ENCODE measurements around the gene DAGLA. TPM values are rescaled to one million over a fixed set of nuclear protein-coding genes. Genes with fewer than 3 reads are reported as not detected.

Gene DAGLA
- total and polyA plus RNA-seq, 2 donors (not counting 1 experiment from before 2014, with no cell fraction given), result 0.06 TPM; not detected in 1

GRCh38 chr11:61739966-61740365 is 59.8 kb downstream of the DAGLA start:
- no peaks in the 10 kb centered on the region for H4K20me1 ChIP-seq (ENCODE audit: control insufficient read depth, insufficient read depth, low read length, poor library complexity, severe bottlenecking)
- H3K4me1 ChIP-seq (ENCODE audit: control insufficient read depth in 2 of 2, insufficient read depth in 2 of 2, low read length in 2 of 2), result no peaks in the 10 kb centered on the region
- no peak overlapping the region for H3K9ac ChIP-seq (ENCODE audit: low read length)
- H3K27me3 ChIP-seq (replicated peaks in 1 of 4; ENCODE audit: control extremely low read depth in 1 of 4, control insufficient read depth in 3 of 4, insufficient read depth in 4 of 4, low read length in 3 of 4), result no peaks in the 10 kb centered on the region
- Mint-ChIP-seq H3K27ac (no peak overlapping the region), H3K4me1 (no peaks in the 10 kb centered on the region), H3K27me3 (no peaks in the 10 kb centered on the region), H3K9me3 (ENCODE audit: insufficient read depth) (no peaks in the 10 kb centered on the region), H3K4me3 (no peak overlapping the region)
- POLR2A ChIA-PET, result no interaction called here
- intact Hi-C loops (cut with micrococcal nuclease), result no loop called here
- H3K4me3 ChIP-seq (ENCODE audit: control extremely low read depth in 1 of 5, extremely low read depth in 1 of 5, insufficient read depth in 1 of 5, low read depth in 2 of 5, low read length in 4 of 5), result no peak overlapping the region
- ATAC-seq (ENCODE audit: low read depth) (no peak), DNase-seq (no peak)
- TF ChIP-seq EZH2 (IDR thresholded peaks at IDR 0.05; ENCODE audit: borderline replicate concordance, insufficient read depth, low read depth, low read length, poor library complexity, severe bottlenecking), result no peak
- TF ChIP-seq CTCF (IDR thresholded peaks at IDR 0.05), result no peak
- no peak overlapping the region for H2AFZ ChIP-seq (ENCODE audit: insufficient read depth, low read depth, low read length, poor library complexity, severe bottlenecking)
- H3K27ac ChIP-seq (ENCODE audit: low read length in 2 of 2), result no peak overlapping the region
- no peaks in the 10 kb centered on the region for H3K9me3 ChIP-seq (ENCODE audit: control extremely low read depth in 1 of 3, control insufficient read depth in 2 of 3, insufficient read depth in 1 of 3, low read length in 2 of 3)
- no peaks in the 10 kb centered on the region for H3K79me2 ChIP-seq (ENCODE audit: control insufficient read depth, insufficient read depth, low read length)
- CTCF ChIA-PET, result no interaction called here
- no peaks in the 10 kb centered on the region for H3K36me3 ChIP-seq (replicated peaks in 1 of 2; ENCODE audit: control extremely low read depth in 1 of 2, control insufficient read depth in 1 of 2, extremely low read depth in 1 of 2, insufficient read depth in 2 of 2, low read length in 1 of 2)
- no peak overlapping the region for H3K4me2 ChIP-seq (replicated peaks; ENCODE audit: low read depth, low read length, poor library complexity, severe bottlenecking)
- WGBS (ENCODE audit: insufficient coverage), result 83% methylated on average over 5 of the region's 7 CpGs

GRCh38 chr11:61742391-61742790 is 62.2 kb downstream of the DAGLA start:
- no peak overlapping the region for H3K4me3 Mint-ChIP-seq
- POLR2A ChIA-PET, result no interaction called here

More at GRCh38 chr11:61742391-61742790, 62.2 kb downstream of the DAGLA start:
- Histone ChIP-seq H2AFZ (ENCODE audit: insufficient read depth, low read depth, low read length, poor library complexity, severe bottlenecking) (no peak overlapping the region), H3K27me3 (replicated peaks in 1 of 4; ENCODE audit: control extremely low read depth in 1 of 4, control insufficient read depth in 3 of 4, insufficient read depth in 4 of 4, low read length in 3 of 4) (no peaks in the 10 kb centered on the region), H3K4me1 (ENCODE audit: control insufficient read depth in 2 of 2, insufficient read depth in 2 of 2, low read length in 2 of 2) (no peaks in the 10 kb centered on the region), H3K4me3 (ENCODE audit: control extremely low read depth in 1 of 5, extremely low read depth in 1 of 5, insufficient read depth in 1 of 5, low read depth in 2 of 5, low read length in 4 of 5) (no peak overlapping the region), H3K9ac (ENCODE audit: low read length) (no peak overlapping the region), H4K20me1 (ENCODE audit: control insufficient read depth, insufficient read depth, low read length, poor library complexity, severe bottlenecking) (no peaks in the 10 kb centered on the region), H3K4me2 (replicated peaks; ENCODE audit: low read depth, low read length, poor library complexity, severe bottlenecking) (no peak overlapping the region), H3K36me3 (replicated peaks in 1 of 2; ENCODE audit: control extremely low read depth in 1 of 2, control insufficient read depth in 1 of 2, extremely low read depth in 1 of 2, insufficient read depth in 2 of 2, low read length in 1 of 2) (no peaks in the 10 kb centered on the region), H3K79me2 (ENCODE audit: control insufficient read depth, insufficient read depth, low read length) (no peaks in the 10 kb centered on the region), H3K9me3 (ENCODE audit: control extremely low read depth in 1 of 3, control insufficient read depth in 2 of 3, insufficient read depth in 1 of 3, low read length in 2 of 3) (no peaks in the 10 kb centered on the region), H3K27ac (ENCODE audit: low read length in 2 of 2) (no peak overlapping the region)
- intact Hi-C loops (cut with micrococcal nuclease), result no loop called here
- Mint-ChIP-seq H3K9me3 (ENCODE audit: insufficient read depth) (no peaks in the 10 kb centered on the region), H3K4me1 (no peaks in the 10 kb centered on the region), H3K27ac (no peak overlapping the region), H3K27me3 (no peaks in the 10 kb centered on the region)
- TF ChIP-seq EZH2 (IDR thresholded peaks at IDR 0.05; ENCODE audit: borderline replicate concordance, insufficient read depth, low read depth, low read length, poor library complexity, severe bottlenecking), result no peak
- no peak for TF ChIP-seq CTCF (IDR thresholded peaks at IDR 0.05)
- CTCF ChIA-PET, result interaction anchor here (1.5 kb wide), 1 partner anchor 9 kb away, joined by 5 read pairs; no protein-coding TSS in a partner anchor
- no peak for ATAC-seq (ENCODE audit: low read depth)
- 54% methylated on average over 4 of the region's 7 CpGs for WGBS (ENCODE audit: insufficient coverage)
- DNase-seq, result no peak
